CD4-positive, alpha-beta T cell (primary cell): ENCODE measurements around the gene PSG2. TPM values are rescaled to one million over a fixed set of nuclear protein-coding genes. Genes with fewer than 3 reads are reported as not detected.
"Not testable (repeated sequence)": the region's sequence is repeated elsewhere in the genome, so short reads cannot be mapped to it uniquely, and the experiment has no call there.

ENCODE experiments used
- ATAC-seq: fragments of 200-7000 bp; cut with Tn5 transposase; one replicate; pipeline ENCODE4 v1.10.0; 2022; ENCODE audit warnings: mild to moderate bottlenecking; ENCODE audit not compliant: poor library complexity
- CTCF ChIA-PET: fragments of 350-600 bp; sonication (Branson Sonifier 250); formaldehyde crosslinking; loops from one replicate; lab custom pipeline; 2021; ENCODE audit warnings: antibody characterized with exemption, inconsistent platforms; lab: Charles Lee
- POLR2A ChIA-PET: fragments of 350-600 bp; sonication (Branson Sonifier 250); formaldehyde crosslinking; loops from one replicate; lab custom pipeline; 2021; ENCODE audit warnings: antibody characterized with exemption, inconsistent platforms; lab: Charles Lee
- DNase-seq, 14 experiments: peaks; one replicate each; pipeline ENCODE4 v3.0.0-alpha.2; 2013 to 2020; ENCODE audit warnings: mixed read lengths in 2 of 14
- H3K27ac ChIP-seq, 2 donors: one replicate each; pipeline versions ENCODE4 v1.5.1 to v1.7.0; 2013; ENCODE audit warnings: low read length in 2 of 2, low read depth in 1 of 2, mild to moderate bottlenecking in 1 of 2
- H3K27me3 ChIP-seq, 2 experiments: 1 replicate in 1 of 2; 2 replicates in 1 of 2; pipeline versions ENCODE4 v1.6.1 to v1.7.0; 2013; ENCODE audit warnings: low read length in 2 of 2, control low read depth in 1 of 2, mild to moderate bottlenecking in 1 of 2, moderate library complexity in 1 of 2; ENCODE audit not compliant: insufficient read depth in 2 of 2, control insufficient read depth in 1 of 2
- H3K36me3 ChIP-seq: one replicate; pipeline ENCODE4 v1.6.1; 2013; ENCODE audit warnings: low read length, control low read depth; ENCODE audit not compliant: insufficient read depth
- H3K4me1 ChIP-seq: one replicate; pipeline ENCODE4 v1.6.1; 2013; ENCODE audit warnings: low read length, control low read depth; ENCODE audit not compliant: insufficient read depth
- H3K4me3 ChIP-seq: one replicate; pipeline ENCODE4 v1.5.1; 2013; ENCODE audit warnings: mild to moderate bottlenecking, low read length, moderate library complexity
- H3K9me3 ChIP-seq, 2 experiments: 1 replicate in 1 of 2; 2 replicates in 1 of 2; pipeline versions ENCODE4 v1.6.1 to v1.7.0; 2013; ENCODE audit warnings: low read length in 2 of 2, mild to moderate bottlenecking in 2 of 2, control low read depth in 1 of 2, moderate library complexity in 1 of 2; ENCODE audit not compliant: control insufficient read depth in 1 of 2, insufficient read depth in 1 of 2
- H3K27ac Mint-ChIP-seq: one replicate; pipeline ENCODE4 v1.8.0; 2020; ENCODE audit warnings: mixed read lengths
- H3K27me3 Mint-ChIP-seq: one replicate; pipeline ENCODE4 v1.8.0; 2021; ENCODE audit warnings: mixed read lengths
- H3K36me3 Mint-ChIP-seq: one replicate; pipeline ENCODE4 v1.8.0; 2021; ENCODE audit warnings: low read depth, mixed read lengths
- H3K4me1 Mint-ChIP-seq: one replicate; pipeline ENCODE4 v1.8.0; 2021; ENCODE audit warnings: low read depth, mixed read lengths
- H3K4me3 Mint-ChIP-seq: one replicate; pipeline ENCODE4 v1.8.0; 2020; ENCODE audit warnings: mild to moderate bottlenecking, mixed read lengths
- H3K9me3 Mint-ChIP-seq: one replicate; pipeline ENCODE4 v1.8.0; 2020; ENCODE audit warnings: mixed read lengths
- intact Hi-C, 2 experiments: fragments of 100-400 bp; cut with DNase I in 1 of 2; cut with micrococcal nuclease in 1 of 2; formaldehyde crosslinking; loops; one replicate each; pipeline versions ENCODE4 v1.15.1 to v1.9.0; 2023 to 2025; cut with DNase I, micrococcal nuclease
- total RNA-seq, 174 experiments: library from RNA in 2 of 174; stranded (reverse) in 2 of 174; gene quantifications; one replicate each; pipeline ENCODE4 v1.2.3 and lab custom pipeline; 2021 to 2026
- TF ChIP-seq, protein P1 (sequence below): fragments of 200-600 bp; IDR thresholded peaks from one replicate; pipeline ENCODE4 v1.8.0; 2022; ENCODE audit warnings: antibody characterized with exemption, mild to moderate bottlenecking

PSG2 gene
- total RNA-seq, 2 experiments from 2014 or later: not detected

DNA sequence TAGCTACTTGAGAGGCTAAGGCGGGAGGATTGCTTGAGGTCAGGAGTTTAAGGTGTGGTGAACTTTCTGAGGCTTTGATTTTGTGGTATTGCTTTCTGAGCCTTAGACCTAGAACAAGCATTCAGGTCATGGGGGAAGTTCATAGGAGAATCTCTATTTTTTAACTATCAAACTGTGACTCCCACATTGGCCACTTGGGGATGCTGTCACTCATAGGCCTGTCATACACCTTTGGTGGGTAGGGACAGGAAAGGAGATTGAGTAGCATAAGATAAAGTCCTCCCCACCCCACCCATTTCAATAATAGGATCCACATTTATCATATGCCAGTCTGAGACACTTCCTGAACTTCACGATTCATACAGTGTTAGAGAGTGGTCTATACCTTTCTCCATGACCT, 41.9 kb upstream of the PSG2 start:
- Histone ChIP-seq H3K4me1 (no peaks in the 10 kb centered on the region), H3K36me3 (no peaks in the 10 kb centered on the region), H3K9me3 (no peaks in the 10 kb centered on the region), H3K27ac (no peak overlapping the region), H3K4me3 (no peak overlapping the region), H3K27me3 (no peaks in the 10 kb centered on the region)
- ChIA-PET CTCF (no interaction called here), POLR2A (no interaction called here)
- Mint-ChIP-seq H3K27ac (no peak overlapping the region), H3K36me3 (no peaks in the 10 kb centered on the region), H3K27me3 (peaks cover 11% of the 10 kb centered on the region), H3K9me3 (peaks cover 9% of the 10 kb centered on the region), H3K4me3 (no peak overlapping the region), H3K4me1 (no peaks in the 10 kb centered on the region)
- DNase-seq (no peak), ATAC-seq (no peak)
- TF ChIP-seq, protein P1, sequence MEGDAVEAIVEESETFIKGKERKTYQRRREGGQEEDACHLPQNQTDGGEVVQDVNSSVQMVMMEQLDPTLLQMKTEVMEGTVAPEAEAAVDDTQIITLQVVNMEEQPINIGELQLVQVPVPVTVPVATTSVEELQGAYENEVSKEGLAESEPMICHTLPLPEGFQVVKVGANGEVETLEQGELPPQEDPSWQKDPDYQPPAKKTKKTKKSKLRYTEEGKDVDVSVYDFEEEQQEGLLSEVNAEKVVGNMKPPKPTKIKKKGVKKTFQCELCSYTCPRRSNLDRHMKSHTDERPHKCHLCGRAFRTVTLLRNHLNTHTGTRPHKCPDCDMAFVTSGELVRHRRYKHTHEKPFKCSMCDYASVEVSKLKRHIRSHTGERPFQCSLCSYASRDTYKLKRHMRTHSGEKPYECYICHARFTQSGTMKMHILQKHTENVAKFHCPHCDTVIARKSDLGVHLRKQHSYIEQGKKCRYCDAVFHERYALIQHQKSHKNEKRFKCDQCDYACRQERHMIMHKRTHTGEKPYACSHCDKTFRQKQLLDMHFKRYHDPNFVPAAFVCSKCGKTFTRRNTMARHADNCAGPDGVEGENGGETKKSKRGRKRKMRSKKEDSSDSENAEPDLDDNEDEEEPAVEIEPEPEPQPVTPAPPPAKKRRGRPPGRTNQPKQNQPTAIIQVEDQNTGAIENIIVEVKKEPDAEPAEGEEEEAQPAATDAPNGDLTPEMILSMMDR: no peak
- intact Hi-C loops: no loop called here

DNA sequence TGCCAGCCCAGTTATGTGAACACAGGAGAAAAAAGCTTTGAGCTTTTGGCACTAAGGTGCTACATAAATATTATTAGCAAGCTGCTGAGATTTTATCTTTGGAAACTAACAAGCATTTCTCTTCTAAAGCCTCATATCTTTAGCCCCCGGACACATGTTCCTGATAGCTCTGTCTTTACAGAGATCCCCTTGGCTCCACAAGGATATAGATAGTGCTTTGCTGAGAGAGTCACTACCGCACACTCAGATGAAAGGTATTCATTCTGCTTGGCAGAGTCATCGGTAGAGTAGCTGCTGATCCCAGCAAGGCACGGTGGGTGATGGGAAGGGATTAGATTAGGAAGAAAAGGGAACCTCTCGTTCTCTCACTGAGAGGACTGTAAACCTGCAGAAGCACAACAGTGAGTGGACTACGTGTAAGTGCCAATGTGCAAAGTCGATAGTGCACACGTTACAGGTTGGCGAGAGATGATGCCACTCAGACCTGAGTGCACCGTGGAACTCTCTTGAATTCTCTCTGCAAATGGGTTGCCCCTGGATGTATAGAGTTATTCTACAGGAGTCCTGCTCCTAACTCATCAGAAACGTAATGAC, 38.0 kb upstream of the PSG2 start:
- CTCF ChIA-PET, H3K4me3 ChIP-seq, H3K9me3 ChIP-seq, ATAC-seq, H3K4me1 Mint-ChIP-seq, H3K27ac ChIP-seq, intact Hi-C loops, H3K36me3 Mint-ChIP-seq, H3K4me3 Mint-ChIP-seq, H3K36me3 ChIP-seq, H3K4me1 ChIP-seq, DNase-seq, H3K27ac Mint-ChIP-seq, H3K27me3 ChIP-seq, POLR2A ChIA-PET: not testable (repeated sequence)
- peaks cover 11% of the 10 kb centered on the region for H3K27me3 Mint-ChIP-seq
- peaks cover 15% of the 10 kb centered on the region for H3K9me3 Mint-ChIP-seq

DNA sequence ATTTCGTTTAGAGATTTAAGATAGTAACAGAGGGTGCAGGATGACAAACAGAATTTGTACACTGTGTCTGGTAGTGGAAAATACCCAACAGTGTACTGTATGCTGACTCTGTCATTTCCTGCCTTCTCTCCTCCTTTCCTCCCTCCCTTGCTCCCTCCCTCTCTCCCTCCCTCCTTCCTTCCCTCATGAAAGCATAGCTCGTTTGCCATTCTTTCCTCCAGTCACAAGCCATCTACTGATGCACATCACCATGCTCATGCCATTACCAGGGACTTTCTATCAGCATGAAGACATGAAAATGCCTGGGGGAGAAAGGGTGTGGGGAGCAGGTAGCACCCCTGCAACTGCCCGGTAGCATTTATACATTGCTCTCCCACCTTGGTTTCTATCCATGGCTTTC, 37.0 kb upstream of the PSG2 start:
- H3K4me3 ChIP-seq, H3K27me3 ChIP-seq, H3K4me3 Mint-ChIP-seq, H3K27ac Mint-ChIP-seq, H3K27ac ChIP-seq, H3K36me3 ChIP-seq, H3K4me1 Mint-ChIP-seq, CTCF ChIA-PET, POLR2A ChIA-PET, H3K9me3 ChIP-seq, ATAC-seq, DNase-seq, H3K4me1 ChIP-seq, intact Hi-C loops, H3K36me3 Mint-ChIP-seq: not testable (repeated sequence)
- H3K27me3 Mint-ChIP-seq: peaks cover 11% of the 10 kb centered on the region
- H3K9me3 Mint-ChIP-seq: peaks cover 19% of the 10 kb centered on the region

DNA sequence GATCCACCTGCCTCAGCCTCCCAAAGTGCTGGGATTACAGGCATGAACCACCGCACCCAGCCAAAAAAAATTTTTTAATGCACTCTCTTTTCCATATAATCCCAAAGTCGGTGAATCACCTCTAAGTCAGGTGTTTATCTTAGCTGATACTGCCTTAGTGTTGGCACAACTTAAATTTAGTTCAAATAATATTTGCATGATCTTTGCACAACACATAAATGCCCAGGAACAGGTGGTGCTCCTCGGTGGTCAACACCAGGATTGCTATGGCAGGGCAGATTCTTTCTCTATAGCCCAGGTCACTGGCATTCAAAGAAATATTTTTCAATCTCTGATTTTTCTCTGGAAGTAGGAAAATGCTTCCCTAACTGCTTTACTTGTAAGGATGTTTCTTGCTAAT, 33.9 kb upstream of the PSG2 start:
- CTCF ChIA-PET, H3K4me1 ChIP-seq, POLR2A ChIA-PET, H3K4me3 ChIP-seq, ATAC-seq, H3K27ac Mint-ChIP-seq, H3K36me3 Mint-ChIP-seq, DNase-seq, H3K36me3 ChIP-seq, H3K27me3 ChIP-seq, intact Hi-C loops, H3K4me1 Mint-ChIP-seq, H3K4me3 Mint-ChIP-seq, H3K9me3 ChIP-seq, H3K27ac ChIP-seq: not testable (repeated sequence)
- H3K27me3 Mint-ChIP-seq: peaks cover 11% of the 10 kb centered on the region
- H3K9me3 Mint-ChIP-seq: peaks cover 23% of the 10 kb centered on the region

DNA sequence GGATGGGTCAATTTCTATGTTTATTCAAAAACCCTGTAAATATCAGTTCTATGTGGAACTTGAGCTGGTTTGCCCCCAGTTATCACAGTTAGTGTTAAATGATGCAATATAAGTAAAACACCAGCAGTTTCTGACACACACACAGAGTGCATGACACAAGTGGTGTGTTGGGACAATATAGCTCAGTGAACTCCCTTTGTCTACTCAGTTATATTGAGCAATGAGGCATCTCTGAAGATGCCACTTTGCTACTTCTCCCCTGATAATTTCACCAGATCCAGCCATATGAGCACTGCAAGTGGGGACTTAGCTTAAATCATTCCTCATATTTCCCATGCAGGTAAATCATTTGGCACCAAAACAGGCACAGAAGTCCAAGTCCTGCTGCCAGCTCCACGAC, 33.0 kb upstream of the PSG2 start:
- H3K4me1 Mint-ChIP-seq, H3K4me3 ChIP-seq, H3K4me1 ChIP-seq, H3K27me3 Mint-ChIP-seq, CTCF ChIA-PET, intact Hi-C loops, H3K9me3 ChIP-seq, DNase-seq, H3K36me3 ChIP-seq, POLR2A ChIA-PET, ATAC-seq, H3K4me3 Mint-ChIP-seq, H3K27me3 ChIP-seq, H3K27ac Mint-ChIP-seq, H3K27ac ChIP-seq, H3K36me3 Mint-ChIP-seq: not testable (repeated sequence)
- peaks cover 22% of the 10 kb centered on the region for H3K9me3 Mint-ChIP-seq

DNA sequence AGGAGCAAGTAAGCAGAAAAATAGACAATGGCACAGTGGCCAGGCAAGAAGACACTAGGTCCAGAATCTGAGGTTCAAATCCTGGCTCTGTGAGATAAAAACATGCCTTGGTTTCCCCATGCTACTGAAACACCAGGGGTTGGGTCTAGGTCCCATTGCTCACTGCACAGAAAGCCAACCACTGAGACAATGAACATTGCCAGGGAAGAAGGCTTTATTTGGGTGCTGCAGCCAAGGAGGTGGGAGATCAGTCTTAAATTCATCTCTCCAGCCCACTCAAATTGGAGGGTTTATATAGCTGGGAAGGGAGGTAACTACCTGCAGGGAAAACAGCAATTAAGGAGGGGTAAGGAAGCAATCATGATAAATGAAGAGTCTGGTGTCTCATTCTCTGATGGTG, 32.6 kb upstream of the PSG2 start:
- H3K36me3 Mint-ChIP-seq, H3K27me3 Mint-ChIP-seq, CTCF ChIA-PET, ATAC-seq, POLR2A ChIA-PET, DNase-seq, H3K4me1 Mint-ChIP-seq, H3K27ac Mint-ChIP-seq, H3K4me1 ChIP-seq, H3K4me3 Mint-ChIP-seq, H3K27ac ChIP-seq, H3K4me3 ChIP-seq, intact Hi-C loops, H3K9me3 ChIP-seq, H3K27me3 ChIP-seq, H3K36me3 ChIP-seq: not testable (repeated sequence)
- peaks cover 21% of the 10 kb centered on the region for H3K9me3 Mint-ChIP-seq
